K562 (cell line): ENCODE results near the gene TRIM65. TPM values are rescaled to one million over a fixed set of nuclear protein-coding genes. Genes with fewer than 3 reads are reported as not detected.

Experiments
- CBFB ChIP-seq: sonication (generic); formaldehyde crosslinking; IDR thresholded peaks from 2 replicates; pipeline ENCODE4 v1.4.0; 2020; ENCODE audit warnings: mild to moderate bottlenecking, missing genetic modification reagents
- CBX1 ChIP-seq: sonication (generic); IDR thresholded peaks from 2 replicates; pipeline ENCODE4 v1.6.1; 2016; ENCODE audit warnings: antibody characterized with exemption, low read depth, mild to moderate bottlenecking
- CBX5 ChIP-seq: IDR thresholded peaks from 2 replicates; pipeline ENCODE4 v1.6.1; 2014; ENCODE audit warnings: low read depth, borderline replicate concordance
- CEBPZ ChIP-seq: fragments of 150-350 bp; IDR thresholded peaks from 2 replicates; pipeline ENCODE4 v1.6.1; 2014; ENCODE audit warnings: low read depth, mild to moderate bottlenecking, low read length, borderline replicate concordance
- ELF2 ChIP-seq: fragments of 250-450 bp; sonication (Bioruptor Pico); IDR thresholded peaks from 2 replicates; pipeline ENCODE4 v1.5.0; 2021; ENCODE audit warnings: mild to moderate bottlenecking
- HDAC8 ChIP-seq: fragments of 450-650 bp; IDR thresholded peaks from 2 replicates; pipeline ENCODE4 v1.6.1; 2016; ENCODE audit warnings: mild to moderate bottlenecking, missing genetic modification characterization, moderate library complexity, missing compliant biosample characterization
- HNRNPL ChIP-seq: fragments of 200-400 bp; formaldehyde crosslinking; IDR thresholded peaks from 2 replicates; pipeline ENCODE4 v1.6.1; 2017; ENCODE audit warnings: low read depth, mild to moderate bottlenecking, low read length
- MTA3 ChIP-seq: fragments of 450-650 bp; formaldehyde crosslinking; IDR thresholded peaks from 2 replicates; pipeline ENCODE4 v1.6.1; 2017; ENCODE audit warnings: mild to moderate bottlenecking, borderline replicate concordance
- MYNN ChIP-seq, 2 experiments: sonication (generic); formaldehyde crosslinking in 1 of 2; IDR thresholded peaks; 2 replicates each; pipeline versions ENCODE4 v1.5.0 to v1.6.1; 2016 to 2020; ENCODE audit warnings: antibody characterized with exemption in 1 of 2, missing genetic modification reagents in 1 of 2
- NR0B1 ChIP-seq: fragments of 450-650 bp; IDR thresholded peaks from one replicate; pipeline ENCODE4 v1.6.1; 2018; ENCODE audit warnings: mild to moderate bottlenecking, moderate library complexity; ENCODE audit not compliant: partially characterized antibody
- THAP7 ChIP-seq: fragments of 250-450 bp; sonication (Bioruptor Pico); IDR thresholded peaks from 2 replicates; pipeline ENCODE4 v1.5.0; 2021
- TRIM25 ChIP-seq: fragments of 450-650 bp; IDR thresholded peaks from 2 replicates; pipeline ENCODE4 v1.7.0; 2016; ENCODE audit warnings: borderline replicate concordance
- TSC22D4 ChIP-seq: fragments of 450-650 bp; IDR thresholded peaks from 2 replicates; pipeline ENCODE4 v1.6.1; 2016; ENCODE audit warnings: missing genetic modification characterization, missing biosample characterization, control low read depth
- XRCC3 ChIP-seq: fragments of 450-650 bp; IDR thresholded peaks from 2 replicates; pipeline ENCODE4 v1.6.1; 2017; ENCODE audit warnings: mild to moderate bottlenecking, moderate library complexity
- ZBTB33 ChIP-seq: sonication (generic); formaldehyde crosslinking; IDR thresholded peaks from 2 replicates; pipeline ENCODE4 v1.8.1; 2023; ENCODE audit warnings: mild to moderate bottlenecking, missing genetic modification reagents
- ZNF347 ChIP-seq: fragments of 450-650 bp; formaldehyde crosslinking; IDR thresholded peaks from 2 replicates; pipeline ENCODE4 v1.4.0; 2020; ENCODE audit warnings: low read depth, mild to moderate bottlenecking, moderate library complexity
- ZNF444 ChIP-seq: fragments of 250-450 bp; sonication (Bioruptor Pico); IDR thresholded peaks from 2 replicates; pipeline ENCODE4 v1.4.0; 2020; ENCODE audit warnings: mild to moderate bottlenecking, moderate library complexity
- polyA plus RNA-seq, 8 experiments: library from polyadenylated mRNA; depleted of rRNA in 4 of 8; stranded (reverse) in 5 of 8; unstranded in 3 of 8; fragments of >200 nt; fragmentation: Nextera tagmentation in 2 of 8; fragmentation: Illumina TruSeq in 1 of 8; extraction: Ambion mirVana in 2 of 8; extraction: Trizol in 1 of 8; gene quantifications; 2 replicates each; pipeline versions ENCODE4 v1.2.1 to v1.2.3, GENCODE V29; 2011 to 2014; ENCODE audit warnings: inconsistent platforms in 1 of 8, missing spikeins in 1 of 8
- total RNA-seq, 7 experiments: library from RNA; depleted of rRNA in 6 of 7; stranded (reverse); fragments of >200 nt in 6 of 7; fragmentation: Illumina TruSeq in 2 of 7; extraction: Trizol in 2 of 7; gene quantifications; 2 replicates each; pipeline versions ENCODE4 v1.2.1 to v1.2.3, GENCODE V29; 2011 to 2021; ENCODE audit warnings: low replicate concordance in 1 of 7

The TRIM65 gene
- total and polyA plus RNA-seq, 9 of the 15 experiments (the other 6 are each of a cell fraction or from before 2014, with no cell fraction given) = 2.8 to 45.7 (median 22.9) TPM

GRCh38 chr17:75904749-75905521 lies 8.2 kb upstream of the TRIM65 start, which contains the start of gene MRPL38 (continued):
- TF ChIP-seq CBFB (CRISPR knock-in tag) (no peak), ELF2 (peak; percentile 78; the same call in 1 of the 2 replicates), ZBTB33 (CRISPR knock-in tag) (peak; percentile 91), CBX5 (no peak), TRIM25 (no peak), MTA3 (peak; percentile 84), ZNF444 (no peak), HDAC8 (tag) (no peak), CEBPZ (no peak), XRCC3 (no peak), ZNF347 (CRISPR knock-in tag) (no peak), TSC22D4 (tag) (no peak), THAP7 (CRISPR knock-in tag) (0 out of 2 replicates have a peak, but pooled peaks have one; percentile 46), NR0B1 (no peak), MYNN (IDR thresholded peaks at IDR 0.05) (no peak), MYNN (CRISPR knock-in tag; IDR thresholded peaks at IDR 0.05) (no peak), CBX1 (no peak), HNRNPL (peak; percentile 64; the same call in 1 of the 2 replicates)
